Measurements from ENCODE around the gene HES2.

GRCh38 chr1:6460301-6461050 is 40.8 kb upstream of the HES2 start:
- no peak for TF ChIP-seq PATZ1 (CRISPR knock-in tag; IDR thresholded peaks at IDR 0.05; ENCODE audit: borderline replicate concordance)
- TF ChIP-seq CSDC2 (CRISPR knock-in tag; IDR thresholded peaks at IDR 0.05) = no peak
- no peak for TF ChIP-seq ARNTL (CRISPR knock-in tag; IDR thresholded peaks at IDR 0.05; ENCODE audit: borderline replicate concordance, low read depth)

All from SK-N-SH treated with all-trans-retinoic acid at 6 μM for 48 hours (cell line).